BLaER1 (cell line): ENCODE results near the gene SLC38A3.
A peak's percentile ranks its signal among the peaks of the same experiment; 100 is the strongest.

Source experiments
- H3K27ac ChIP-seq: shearing (Covaris generic); formaldehyde crosslinking; 2 replicates; pipeline ENCODE4 v1.8.1; 2022
- H3K27me3 ChIP-seq: shearing (Covaris generic); formaldehyde crosslinking; 2 replicates; pipeline ENCODE4 v1.8.1; 2022
- H3K36me3 ChIP-seq: shearing (Covaris generic); formaldehyde crosslinking; 2 replicates; pipeline ENCODE4 v1.8.1; 2022
- H3K4me1 ChIP-seq: shearing (Covaris generic); formaldehyde crosslinking; 2 replicates; pipeline ENCODE4 v1.8.1; 2022
- H3K4me2 ChIP-seq: shearing (Covaris generic); formaldehyde crosslinking; 2 replicates; pipeline ENCODE4 v1.8.1; 2022
- H3K4me3 ChIP-seq: shearing (Covaris generic); formaldehyde crosslinking; 2 replicates; pipeline ENCODE4 v1.8.1; 2022
- H3K9ac ChIP-seq: shearing (Covaris generic); formaldehyde crosslinking; 2 replicates; pipeline ENCODE4 v1.8.1; 2022
- H3K9me3 ChIP-seq: shearing (Covaris generic); formaldehyde crosslinking; 2 replicates; pipeline ENCODE4 v1.8.1; 2022
- H4K20me1 ChIP-seq: shearing (Covaris generic); formaldehyde crosslinking; 2 replicates; pipeline ENCODE4 v1.8.1; 2022
- Cebpa-rat ChIP-seq: shearing (Covaris generic); IDR thresholded peaks from 2 replicates; pipeline ENCODE4 v1.8.1; 2022

The SLC38A3 gene

DNA sequence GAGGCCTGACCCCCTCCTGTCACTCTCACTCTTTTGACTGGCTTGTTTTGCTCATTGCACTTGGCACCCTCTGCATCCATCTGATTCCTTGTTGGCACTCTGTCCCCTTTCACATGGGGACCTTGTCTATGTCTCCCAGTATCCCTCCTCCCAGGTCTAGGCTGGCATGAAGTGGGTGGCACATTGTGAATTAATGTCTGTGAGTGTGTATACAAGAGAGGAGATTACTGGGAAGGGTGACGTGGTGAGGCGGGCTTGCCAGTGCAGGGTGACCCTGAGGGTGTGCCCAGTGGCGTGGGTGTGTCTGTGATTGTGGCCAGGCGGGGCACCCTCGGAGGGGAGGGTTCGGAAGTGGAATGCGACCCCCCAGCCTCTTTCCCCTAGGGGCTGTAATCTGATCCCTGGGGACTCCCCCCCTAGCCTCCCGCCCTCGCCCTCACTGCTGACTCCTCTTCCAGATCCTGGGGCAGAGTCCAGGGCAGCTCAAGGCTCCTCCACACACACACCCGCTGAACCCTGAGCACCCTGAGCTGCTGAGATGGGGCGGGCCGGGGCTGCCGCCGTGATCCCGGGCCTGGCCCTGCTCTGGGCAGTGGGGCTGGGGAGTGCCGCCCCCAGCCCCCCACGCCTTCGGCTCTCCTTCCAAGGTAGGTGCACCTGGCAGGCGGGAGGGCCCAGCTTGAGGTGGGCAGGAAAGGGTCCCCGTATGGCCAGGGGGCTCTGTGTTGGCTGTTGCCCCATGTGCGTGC lies 63.8 kb downstream of the SLC38A3 start, which contains the start of gene SEMA3B:
Gene SEMA3B (plus strand): TSS at position 445 of the 749 bp plus-strand sequence. CDS start 94 bp downstream, at position 539.
- Histone ChIP-seq H3K27ac (no peak within 1 kb of the TSS), H3K4me3 (no peak within 1 kb of the TSS), H3K4me1 (peaks cover 70% of the 10 kb centered on the region), H3K27me3 (peaks cover 47% of the 10 kb centered on the region), H3K4me2 (peak within 1 kb of the TSS; percentile 54), H3K9ac (peak within 1 kb of the TSS; percentile 32; the same call in 1 of the 2 replicates), H4K20me1 (peaks cover 8% of the 10 kb centered on the region), H3K36me3 (no peaks in the 10 kb centered on the region), H3K9me3 (no peaks in the 10 kb centered on the region)
- TF ChIP-seq Cebpa-rat: no peak

DNA sequence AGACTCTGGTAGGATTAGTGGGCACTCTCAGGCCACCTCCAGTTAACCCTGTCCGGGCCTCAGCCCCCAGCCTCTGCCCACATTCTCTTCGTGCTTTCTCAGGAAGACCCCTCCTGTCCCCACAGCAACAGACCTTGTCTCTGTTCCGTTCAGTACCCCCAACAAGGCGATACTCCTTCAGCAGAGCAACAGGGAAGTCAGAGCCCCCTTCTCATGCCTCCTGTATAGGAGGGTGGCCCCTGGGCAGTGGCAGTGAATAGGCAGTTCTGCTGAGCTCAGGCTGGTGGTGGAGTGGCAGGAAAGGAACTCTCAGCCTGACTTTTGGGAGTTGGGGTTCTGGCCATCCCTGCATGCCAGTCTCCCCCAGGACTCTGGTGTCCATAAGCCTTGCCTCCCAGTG lies 64.4 kb downstream of the SLC38A3 start:
- no peak overlapping the region for H3K27ac ChIP-seq
- H3K4me2 ChIP-seq: peak overlapping the region; percentile 50
- H3K36me3 ChIP-seq: no peaks in the 10 kb centered on the region
- H3K4me1 ChIP-seq: peaks cover 64% of the 10 kb centered on the region
- TF ChIP-seq Cebpa-rat: no peak
- peaks cover 53% of the 10 kb centered on the region for H3K27me3 ChIP-seq
- H3K9ac ChIP-seq: peak overlapping the region; percentile 32; the same call in 1 of the 2 replicates
- no peak overlapping the region for H3K4me3 ChIP-seq
- H3K9me3 ChIP-seq: no peaks in the 10 kb centered on the region
- peaks cover 11% of the 10 kb centered on the region for H4K20me1 ChIP-seq

DNA sequence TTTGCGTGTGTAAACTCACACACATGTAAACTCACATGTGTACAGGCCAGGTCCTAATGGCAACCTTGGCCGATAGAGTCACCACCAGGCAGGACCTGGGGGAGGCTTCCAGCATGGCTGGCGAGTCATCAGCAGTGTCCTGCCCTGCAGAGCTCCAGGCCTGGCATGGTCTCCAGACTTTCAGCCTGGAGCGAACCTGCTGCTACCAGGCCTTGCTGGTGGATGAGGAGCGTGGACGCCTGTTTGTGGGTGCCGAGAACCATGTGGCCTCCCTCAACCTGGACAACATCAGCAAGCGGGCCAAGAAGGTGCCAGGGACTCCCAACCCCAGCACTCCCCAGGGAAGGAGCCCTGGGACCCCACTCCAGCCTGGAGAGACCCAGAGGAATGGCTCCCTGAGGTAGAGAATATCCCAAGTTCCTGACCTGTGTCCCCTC lies 64.9 kb downstream of the SLC38A3 start:
- Histone ChIP-seq H3K27me3 (peaks cover 59% of the 10 kb centered on the region), H4K20me1 (peaks cover 12% of the 10 kb centered on the region), H3K36me3 (no peaks in the 10 kb centered on the region), H3K4me3 (no peak overlapping the region), H3K4me1 (peaks cover 62% of the 10 kb centered on the region), H3K9me3 (no peaks in the 10 kb centered on the region), H3K27ac (no peak overlapping the region), H3K4me2 (no peak overlapping the region), H3K9ac (no peak overlapping the region)
- TF ChIP-seq Cebpa-rat: no peak

DNA sequence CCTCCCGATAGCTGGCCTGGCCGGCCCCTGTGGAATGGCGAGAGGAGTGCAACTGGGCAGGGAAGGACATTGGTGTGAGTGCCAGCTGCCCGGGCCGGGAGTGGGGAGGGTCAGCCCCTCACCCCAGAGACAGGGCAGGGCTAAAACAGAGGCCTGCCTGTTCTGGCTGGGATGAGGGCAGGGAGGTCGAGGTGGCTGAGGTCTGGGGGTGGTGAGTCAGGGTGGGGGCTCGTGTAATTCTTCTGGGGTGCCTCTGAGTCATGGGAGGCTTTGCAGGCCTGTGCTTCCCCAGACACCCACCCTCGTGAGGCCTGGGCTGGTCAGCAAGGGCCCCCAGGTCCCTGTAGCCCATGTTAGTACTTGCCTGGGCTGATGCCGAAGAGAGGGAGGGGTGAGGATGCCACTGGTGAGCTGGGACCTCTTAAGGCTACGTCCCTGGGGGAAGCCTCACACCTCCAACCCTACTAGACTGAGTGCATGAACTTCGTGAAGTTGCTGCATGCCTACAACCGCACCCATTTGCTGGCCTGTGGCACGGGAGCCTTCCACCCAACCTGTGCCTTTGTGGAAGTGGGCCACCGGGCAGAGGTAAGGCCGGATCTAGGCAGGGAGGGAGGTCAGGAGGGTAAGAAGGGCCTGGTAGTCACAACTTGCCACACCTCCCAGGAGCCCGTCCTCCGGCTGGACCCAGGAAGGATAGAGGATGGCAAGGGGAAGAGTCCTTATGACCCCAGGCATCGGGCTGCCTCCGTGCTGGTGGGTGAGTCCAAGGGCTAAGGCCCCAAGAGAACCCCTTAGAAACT lies 65.6 kb downstream of the SLC38A3 start:
- Histone ChIP-seq H3K9ac (peak overlapping the region; percentile 19; the same call in 1 of the 2 replicates), H3K36me3 (no peaks in the 10 kb centered on the region), H3K4me2 (peak overlapping the region; percentile 9; the same call in 1 of the 2 replicates), H4K20me1 (peaks cover 18% of the 10 kb centered on the region), H3K27me3 (peaks cover 65% of the 10 kb centered on the region), H3K4me1 (peaks cover 62% of the 10 kb centered on the region), H3K27ac (no peak overlapping the region), H3K9me3 (no peaks in the 10 kb centered on the region), H3K4me3 (no peak overlapping the region)
- no peak for TF ChIP-seq Cebpa-rat
